ENCODE data around the gene MAB21L4.

MAB21L4 gene

DNA sequence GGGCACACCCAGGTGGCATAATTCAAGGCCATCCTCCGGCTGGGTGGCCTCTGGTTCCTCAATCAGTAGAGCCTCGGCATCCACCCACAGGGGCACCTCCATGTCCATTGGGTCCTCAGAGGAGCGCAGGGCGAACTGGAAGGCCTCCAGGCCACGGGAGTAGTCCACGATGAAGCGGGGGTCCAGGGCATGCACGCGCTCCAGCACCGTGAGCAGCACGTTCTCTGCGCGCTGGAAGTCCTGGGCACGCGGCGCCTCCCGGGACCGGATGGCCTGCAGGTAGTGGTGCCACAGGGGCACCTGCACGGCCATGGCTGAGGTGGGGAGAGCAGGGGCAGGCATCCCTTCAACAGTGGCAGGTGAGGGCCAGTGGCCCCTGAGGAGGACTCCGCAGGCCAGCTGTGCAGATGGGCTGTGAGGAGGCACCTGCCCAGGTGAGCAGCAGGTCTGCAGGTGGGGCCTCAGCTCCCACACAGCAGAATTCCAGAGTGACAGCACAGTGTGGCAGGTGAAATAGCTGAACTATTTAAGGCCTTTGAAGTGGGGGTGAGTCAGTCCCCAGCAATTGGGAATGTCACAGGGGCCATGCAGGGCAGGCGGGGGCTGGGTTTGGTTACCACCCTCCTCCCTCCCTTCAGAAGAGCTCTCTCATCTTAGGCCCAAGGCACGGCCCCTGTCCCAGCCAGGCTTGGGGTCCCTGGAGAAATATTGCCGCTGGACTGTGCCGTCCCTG is at the start of gene MAB21L4:
Gene MAB21L4, minus strand, starts transcription at position 501 of the 733 bp plus-strand sequence. Its CDS starts 159 bp downstream, at position 342.
- peak; percentile 49 for DNase-seq

- DNase-seq, result no peak
Measured at GRCh38 chr2:240936106-240936505, 40.1 kb upstream of the MAB21L4 start.

DNA sequence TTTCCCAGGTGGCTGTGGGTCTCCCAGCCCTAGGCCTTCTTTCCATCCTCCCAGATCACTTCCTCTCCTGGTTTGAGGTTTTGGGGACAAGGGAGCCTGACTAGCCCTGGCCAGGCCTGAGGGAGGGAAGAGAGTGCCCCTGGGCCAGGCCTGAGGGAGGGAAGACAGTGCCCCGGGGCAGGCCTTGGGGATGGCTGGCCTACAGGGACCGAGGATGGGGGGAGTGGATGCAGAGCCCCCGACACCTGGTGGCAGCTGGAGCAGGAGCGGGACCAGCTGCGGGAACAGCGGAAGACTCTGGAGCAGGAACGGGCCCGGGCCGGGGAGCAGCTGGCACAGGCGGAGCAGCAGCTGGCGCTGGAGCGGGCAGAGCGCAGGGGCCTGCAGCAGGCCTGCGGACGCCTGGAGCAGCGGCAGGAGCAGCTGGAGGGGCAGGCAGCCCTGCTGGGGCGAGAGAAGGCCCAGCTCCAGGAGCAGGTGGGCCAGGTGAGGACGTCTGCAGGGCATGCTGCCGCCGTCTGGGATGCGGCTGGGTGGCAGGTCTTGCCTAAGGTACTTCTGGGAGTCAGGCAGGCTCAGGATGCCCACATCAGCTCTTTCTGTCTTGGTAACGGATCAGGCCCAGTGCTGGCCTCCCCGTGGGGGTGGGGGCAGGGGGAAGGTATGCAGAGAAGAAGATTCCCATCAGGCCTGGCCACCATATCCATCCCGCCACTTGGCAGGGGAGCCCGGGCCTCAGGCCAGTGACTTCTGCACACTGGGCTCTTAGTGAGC is 39.3 kb upstream of the MAB21L4 start:
- DNase-seq, result no peak

- no peak for DNase-seq
Measured at GRCh38 chr2:240934701-240935102, 38.7 kb upstream of the MAB21L4 start.

- no peak for DNase-seq
Measured at GRCh38 chr2:240933966-240934700, 38.2 kb upstream of the MAB21L4 start.

GRCh38 chr2:240933048-240933965 is 37.4 kb upstream of the MAB21L4 start:
- no peak for DNase-seq

- DNase-seq, result no peak
Measured at GRCh38 chr2:240932724-240933047, 36.7 kb upstream of the MAB21L4 start.

DNA sequence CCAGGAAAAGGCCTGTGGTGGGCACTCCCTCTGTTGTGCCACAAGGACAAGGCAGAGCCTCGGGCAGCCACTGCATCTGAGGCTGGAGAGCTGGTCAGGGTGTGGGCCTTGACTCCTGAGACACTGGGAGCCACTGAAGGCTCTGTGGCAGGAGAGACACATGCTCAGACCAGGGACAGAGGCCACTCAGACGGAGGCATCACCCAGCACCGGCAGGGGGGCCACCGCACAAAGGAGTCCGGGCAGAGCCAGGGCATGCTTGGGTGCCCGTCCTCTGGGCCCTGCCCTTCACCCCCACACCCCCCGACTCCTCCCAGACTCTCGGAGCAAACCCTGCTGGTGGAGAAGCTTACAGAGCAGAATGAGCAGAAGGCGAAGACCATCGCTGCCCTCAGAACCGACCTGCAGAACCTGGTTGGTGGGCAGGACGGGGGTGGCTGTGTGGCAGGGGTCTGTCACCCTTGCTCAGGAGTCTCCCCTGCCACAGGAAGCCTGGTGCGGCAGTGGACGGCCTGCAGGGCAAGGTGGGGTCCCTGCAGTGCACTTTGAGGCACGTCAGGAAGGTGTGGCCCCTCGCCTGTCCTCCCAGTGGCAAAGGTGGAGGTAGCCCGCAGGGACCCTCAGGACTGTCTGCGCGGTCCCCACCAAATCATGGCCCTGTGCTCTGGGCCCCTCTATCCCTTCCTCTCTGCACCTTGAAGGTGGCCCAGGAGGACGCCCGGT is 36.2 kb upstream of the MAB21L4 start:
- DNase-seq, result no peak

DNA sequence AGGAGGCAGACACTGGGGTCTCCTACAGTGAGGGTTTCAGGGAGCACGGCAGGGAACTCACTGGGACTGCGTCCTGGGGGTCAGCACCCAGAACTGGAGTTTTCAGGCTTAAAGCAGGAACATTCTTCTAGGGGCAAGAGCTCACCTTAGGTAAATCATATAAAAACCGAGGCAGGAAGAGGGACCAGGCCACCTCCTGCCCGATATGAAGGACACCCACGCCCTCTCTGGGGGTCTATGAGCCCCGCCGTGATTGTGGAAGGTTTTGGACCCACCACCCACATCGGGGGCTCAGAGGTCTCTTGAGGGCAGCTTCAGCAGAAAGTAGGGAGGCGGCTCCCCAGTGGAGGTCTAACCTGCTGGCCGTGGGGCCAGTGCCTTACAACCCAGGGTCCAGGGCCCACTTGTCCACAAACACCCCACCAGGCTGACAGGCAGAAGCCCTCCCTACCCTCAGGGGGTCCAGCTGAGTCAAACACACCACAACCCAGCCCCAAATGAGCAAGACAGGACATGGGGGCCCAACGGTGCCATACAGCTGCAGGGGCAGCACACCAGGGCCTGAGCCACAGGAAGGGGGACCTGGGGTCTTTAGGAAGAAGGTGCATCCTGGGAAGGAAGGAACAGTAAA is 35.5 kb upstream of the MAB21L4 start:
- DNase-seq, result no peak

GRCh38 chr2:240930631-240931318 is 34.8 kb upstream of the MAB21L4 start:
- no peak for DNase-seq

DNA sequence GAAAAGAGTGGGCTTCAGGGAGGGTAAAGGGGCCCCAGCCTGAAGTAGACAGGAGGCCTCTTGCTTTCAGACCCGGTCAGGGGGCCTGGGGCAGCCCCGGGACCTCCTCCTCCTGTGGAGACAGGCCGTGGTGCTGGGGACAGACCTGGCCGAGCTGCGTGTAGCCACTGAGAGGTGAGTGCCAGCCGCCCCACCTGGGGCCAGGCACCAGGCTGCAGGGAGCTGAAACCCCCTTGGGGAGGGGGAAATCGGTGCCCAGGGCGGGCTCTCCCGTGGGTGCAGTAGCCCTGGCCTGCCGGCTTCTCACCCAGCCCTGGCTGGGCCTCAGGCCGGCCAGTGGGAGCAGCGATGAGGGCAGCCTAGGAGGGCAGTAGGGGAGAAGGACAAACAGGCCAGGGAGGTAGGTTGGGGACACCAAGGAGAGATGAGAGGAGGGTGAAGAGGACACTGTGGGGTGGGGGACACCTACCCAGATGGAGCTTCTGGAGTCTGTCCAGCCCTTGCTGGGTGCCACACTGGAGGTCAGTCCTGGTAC is 34.2 kb upstream of the MAB21L4 start:
- DNase-seq, result no peak

DNA sequence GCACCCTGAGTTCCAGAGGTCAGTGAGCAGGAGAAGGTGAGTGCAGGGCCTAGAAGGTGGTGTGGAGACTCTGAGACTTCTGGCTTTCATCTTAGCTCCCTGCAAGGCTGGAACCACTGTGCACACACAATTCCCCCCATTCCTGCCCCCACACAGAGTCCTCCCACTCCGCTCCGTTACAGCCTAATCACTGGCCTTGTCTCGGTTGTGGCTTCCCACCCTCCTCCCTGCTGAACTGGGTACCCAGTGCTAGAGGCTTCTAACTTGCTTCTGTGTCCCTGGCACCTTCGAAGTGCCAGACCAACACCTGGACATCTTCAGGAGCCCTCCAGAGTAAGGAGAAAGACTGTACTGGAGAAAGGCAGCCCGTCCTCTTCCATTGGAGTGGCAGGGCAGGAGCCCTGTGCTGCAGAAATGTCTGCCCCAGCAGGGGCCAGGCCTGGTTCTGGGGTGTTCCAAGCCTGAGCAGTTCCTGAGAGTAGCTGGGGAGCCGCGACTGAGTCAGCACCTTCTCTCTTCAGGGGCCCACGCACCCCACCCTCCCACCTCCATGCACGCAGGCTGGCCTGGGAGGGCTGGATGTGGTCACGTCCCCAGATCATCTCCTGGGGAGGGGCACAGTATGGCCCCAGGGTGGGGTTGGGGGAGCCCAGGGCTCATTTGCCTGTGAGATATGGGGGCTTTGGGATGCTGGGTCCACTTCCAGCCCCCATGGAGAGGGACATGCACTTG is 33.6 kb upstream of the MAB21L4 start:
- no peak for DNase-seq

DNA sequence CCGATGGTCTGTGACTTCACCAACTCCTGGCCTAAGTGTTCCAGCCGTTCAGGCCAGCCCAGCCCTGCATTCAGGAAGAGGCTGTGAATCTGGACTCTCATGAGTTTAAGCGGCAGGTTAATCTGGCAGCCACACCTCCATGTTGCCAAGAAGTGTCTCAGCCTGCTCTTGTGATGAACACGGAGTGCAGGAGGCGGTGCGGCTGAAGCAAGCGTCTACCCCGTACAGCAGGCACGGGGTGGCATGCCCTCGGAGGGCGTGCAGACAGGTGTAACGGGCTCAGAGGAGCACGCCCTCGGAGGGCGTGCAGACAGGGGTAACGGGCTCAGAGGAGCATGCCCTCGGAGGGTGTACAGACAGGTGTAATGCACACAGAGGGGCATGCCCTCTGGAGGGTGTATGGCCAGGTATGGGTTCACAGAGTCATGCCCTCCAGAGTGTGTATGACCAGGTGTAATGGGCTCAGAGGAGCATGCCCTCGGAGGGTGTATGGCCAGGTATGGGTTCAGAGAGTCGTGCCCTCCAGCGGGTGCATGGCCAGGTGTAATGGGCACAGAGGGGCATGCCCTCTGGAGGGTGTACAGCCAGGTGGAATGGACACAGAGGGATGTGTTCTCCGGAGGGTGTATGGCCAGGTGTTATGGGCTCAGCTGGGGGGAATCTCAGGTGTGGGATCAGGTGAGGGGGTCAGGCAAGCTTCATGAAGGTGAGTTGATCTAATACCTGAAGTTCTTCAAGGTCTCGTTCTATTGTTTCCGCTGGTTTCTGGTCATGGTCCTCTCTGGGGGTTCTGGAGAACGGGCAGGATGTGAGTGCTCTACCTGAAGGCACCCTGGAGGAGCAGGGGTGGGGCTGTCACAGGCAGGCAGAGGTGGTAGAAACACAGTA is 32.8 kb upstream of the MAB21L4 start:
- no peak for DNase-seq

DNA sequence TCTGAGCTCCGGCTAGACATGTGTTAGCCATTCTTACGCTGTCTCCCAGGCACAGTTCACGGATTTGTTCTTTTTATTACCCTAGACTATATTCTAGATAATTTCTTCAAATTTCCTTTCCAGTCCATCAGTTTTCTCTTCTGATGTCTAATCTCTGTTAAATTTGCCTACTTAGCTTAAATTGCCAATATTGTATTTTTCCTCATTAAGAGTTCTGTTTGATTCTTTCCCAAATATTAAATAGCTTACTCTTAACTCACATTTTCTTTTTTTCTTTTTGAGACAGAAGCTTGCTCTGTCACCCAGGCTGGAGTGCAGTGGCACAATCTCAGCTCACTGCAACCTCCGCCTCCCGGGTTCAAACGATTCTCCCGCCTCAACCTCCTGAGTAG is 31.4 kb upstream of the MAB21L4 start:
- DNase-seq, result no peak

GRCh38 chr2:240926516-240927389 is 30.8 kb upstream of the MAB21L4 start:
- no peak for DNase-seq

DNA sequence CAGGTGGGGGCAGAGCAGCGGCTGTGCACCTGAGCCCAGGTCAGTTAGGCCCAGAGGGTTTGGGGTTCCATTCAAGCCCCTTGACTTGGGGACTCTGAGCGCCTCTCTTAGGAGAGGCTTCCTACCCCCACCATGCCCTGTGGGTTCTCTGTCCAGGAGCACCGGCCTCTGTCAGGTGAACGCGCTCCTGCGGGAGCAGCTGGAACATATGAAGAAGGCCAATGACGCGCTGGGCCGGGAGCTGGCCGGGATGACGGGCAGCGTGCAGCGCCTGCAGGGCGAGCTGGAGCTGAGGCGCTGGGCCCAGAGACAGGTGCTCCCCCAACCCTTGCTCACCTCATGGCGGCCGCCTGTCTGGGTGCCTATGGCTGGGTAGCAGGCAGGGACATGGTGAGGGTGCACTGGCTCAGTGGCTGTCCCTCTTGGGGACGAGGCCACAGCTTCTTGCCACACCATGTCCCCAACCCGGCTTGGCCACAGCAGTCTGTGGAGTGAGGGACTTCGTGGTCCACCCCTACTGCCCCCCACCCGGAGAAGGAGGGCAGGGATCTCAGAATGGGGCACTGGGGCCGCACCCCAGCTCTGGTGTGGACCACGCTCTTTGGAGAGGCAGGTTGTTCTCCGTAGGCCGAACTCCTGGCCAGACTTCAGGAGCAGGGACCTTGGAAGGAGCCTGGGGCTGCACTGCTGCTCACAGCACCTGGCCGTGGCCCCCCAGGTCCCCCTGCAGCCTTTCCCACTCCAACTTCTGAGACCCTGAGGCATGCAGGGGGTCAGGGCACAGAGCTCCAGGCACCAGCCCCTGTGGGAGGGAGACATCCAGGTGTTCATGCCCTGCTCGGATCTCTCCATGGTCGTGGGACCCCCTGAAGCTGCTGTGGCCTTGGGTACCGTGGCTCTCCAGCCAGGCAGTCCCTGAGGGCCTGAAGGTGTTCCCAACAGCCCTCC is 29.9 kb upstream of the MAB21L4 start:
- DNase-seq, result peak; percentile 26

- DNase-seq, result no peak
Measured at GRCh38 chr2:240925191-240925567, 29.2 kb upstream of the MAB21L4 start.
